Testis (tissue), 3 donors: ENCODE results near the gene GANC. TPM values are rescaled to one million over a fixed set of nuclear protein-coding genes. Genes with fewer than 3 reads are reported as not detected.

ENCODE experiments used
- DNase-seq: peaks from one replicate; pipeline ENCODE4 v3.0.0-alpha.2; 2019
- H3K27ac ChIP-seq, 2 donors: fragments of 200-600 bp; sonication (generic); one replicate each; pipeline ENCODE4 v1.5.1; 2019
- H3K27me3 ChIP-seq: fragments of 200-600 bp; sonication (generic); one replicate; pipeline ENCODE4 v1.5.1; 2019
- H3K36me3 ChIP-seq: fragments of 200-600 bp; sonication (generic); one replicate; pipeline ENCODE4 v1.5.1; 2017; ENCODE audit warnings: low read depth; ENCODE audit errors: missing control alignments
- H3K4me1 ChIP-seq: fragments of 200-600 bp; sonication (generic); one replicate; pipeline ENCODE4 v1.5.1; 2019
- H3K4me3 ChIP-seq, 2 donors: fragments of 200-600 bp; sonication (generic); one replicate each; pipeline ENCODE4 v1.5.1; 2017 to 2019
- H3K9me3 ChIP-seq: fragments of 200-600 bp; sonication (generic); one replicate; pipeline ENCODE4 v1.5.1; 2017
- POLR2A ChIP-seq: fragments of 450-650 bp; IDR thresholded peaks from one replicate; pipeline ENCODE4 v1.6.1; 2017; ENCODE audit warnings: antibody characterized with exemption, mild to moderate bottlenecking, moderate library complexity
- WGBS, 2 donors: methylation state at CpG; one replicate each; pipeline ENCODE4 v1.1.5; 2018; 5-methylcytosine and 5-hydroxymethylcytosine counted together
- intact Hi-C: fragments of 100-400 bp; cut with DNase I; formaldehyde crosslinking; loops from one replicate; pipeline ENCODE4 v1.15.1; 2023; ENCODE audit warnings: low total_unique reads
- polyA plus RNA-seq: library from polyadenylated mRNA; stranded (reverse); fragments of 350-450 nt; fragmentation: Illumina TruSeq; extraction: RNeasy Lipid Tissue Mini Kit (QIAGEN cat#74804); gene quantifications from one replicate; pipeline ENCODE4 v1.2.3, GENCODE V29; 2014; ENCODE audit warnings: low read depth, low replicate concordance; ENCODE audit not compliant: insufficient read depth
- total RNA-seq, 2 donors: library from RNA; depleted of rRNA; stranded (reverse); fragments of >200 nt; gene quantifications; one replicate each; pipeline ENCODE4 v1.2.3, GENCODE V29; 2016
- TF ChIP-seq, protein P1 (sequence below), 3 experiments: fragments of 450-650 bp in 2 of 3; fragments of 200-600 bp in 1 of 3; sonication (generic) in 1 of 3; IDR thresholded peaks; one replicate each; pipeline ENCODE4 v1.5.1; 2016 to 2019; ENCODE audit warnings: antibody characterized with exemption in 3 of 3, mild to moderate bottlenecking in 2 of 3, moderate library complexity in 1 of 3

GANC gene
- total and polyA plus RNA-seq, 3 donors from 2014 or later = 37.6 to 63.4 (median 54.8) TPM

GRCh38 chr15:42402455-42403205, 129.6 kb downstream of the GANC start:
- Histone ChIP-seq H3K4me1 (no peaks in the 10 kb centered on the region), H3K27me3 (no peaks in the 10 kb centered on the region), H3K9me3 (no peaks in the 10 kb centered on the region), H3K36me3 (no peaks in the 10 kb centered on the region), H3K4me3 (no peak overlapping the region), H3K27ac (no peak overlapping the region)
- 88 to 92% methylated on average over 11 to 15 of the region's 15 CpGs for WGBS, 2 donors
- DNase-seq = no peak
- intact Hi-C loops = no loop called here
- TF ChIP-seq, protein P1, sequence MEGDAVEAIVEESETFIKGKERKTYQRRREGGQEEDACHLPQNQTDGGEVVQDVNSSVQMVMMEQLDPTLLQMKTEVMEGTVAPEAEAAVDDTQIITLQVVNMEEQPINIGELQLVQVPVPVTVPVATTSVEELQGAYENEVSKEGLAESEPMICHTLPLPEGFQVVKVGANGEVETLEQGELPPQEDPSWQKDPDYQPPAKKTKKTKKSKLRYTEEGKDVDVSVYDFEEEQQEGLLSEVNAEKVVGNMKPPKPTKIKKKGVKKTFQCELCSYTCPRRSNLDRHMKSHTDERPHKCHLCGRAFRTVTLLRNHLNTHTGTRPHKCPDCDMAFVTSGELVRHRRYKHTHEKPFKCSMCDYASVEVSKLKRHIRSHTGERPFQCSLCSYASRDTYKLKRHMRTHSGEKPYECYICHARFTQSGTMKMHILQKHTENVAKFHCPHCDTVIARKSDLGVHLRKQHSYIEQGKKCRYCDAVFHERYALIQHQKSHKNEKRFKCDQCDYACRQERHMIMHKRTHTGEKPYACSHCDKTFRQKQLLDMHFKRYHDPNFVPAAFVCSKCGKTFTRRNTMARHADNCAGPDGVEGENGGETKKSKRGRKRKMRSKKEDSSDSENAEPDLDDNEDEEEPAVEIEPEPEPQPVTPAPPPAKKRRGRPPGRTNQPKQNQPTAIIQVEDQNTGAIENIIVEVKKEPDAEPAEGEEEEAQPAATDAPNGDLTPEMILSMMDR (IDR thresholded peaks at IDR 0.05) = no peak

- Histone ChIP-seq H3K4me3 (no peak overlapping the region), H3K9me3 (no peaks in the 10 kb centered on the region), H3K4me1 (no peaks in the 10 kb centered on the region), H3K27me3 (no peaks in the 10 kb centered on the region), H3K27ac (no peak overlapping the region), H3K36me3 (no peaks in the 10 kb centered on the region)
- WGBS, 2 donors = 87 to 93% methylated on average over 7 of the region's 7 CpGs
- TF ChIP-seq POLR2A = no peak
- TF ChIP-seq, protein P1 (IDR thresholded peaks at IDR 0.05) = no peak
- no peak for DNase-seq
- intact Hi-C loops = no loop called here
Observed at GRCh38 chr15:42403389-42403788, 130.4 kb downstream of the GANC start.

DNA sequence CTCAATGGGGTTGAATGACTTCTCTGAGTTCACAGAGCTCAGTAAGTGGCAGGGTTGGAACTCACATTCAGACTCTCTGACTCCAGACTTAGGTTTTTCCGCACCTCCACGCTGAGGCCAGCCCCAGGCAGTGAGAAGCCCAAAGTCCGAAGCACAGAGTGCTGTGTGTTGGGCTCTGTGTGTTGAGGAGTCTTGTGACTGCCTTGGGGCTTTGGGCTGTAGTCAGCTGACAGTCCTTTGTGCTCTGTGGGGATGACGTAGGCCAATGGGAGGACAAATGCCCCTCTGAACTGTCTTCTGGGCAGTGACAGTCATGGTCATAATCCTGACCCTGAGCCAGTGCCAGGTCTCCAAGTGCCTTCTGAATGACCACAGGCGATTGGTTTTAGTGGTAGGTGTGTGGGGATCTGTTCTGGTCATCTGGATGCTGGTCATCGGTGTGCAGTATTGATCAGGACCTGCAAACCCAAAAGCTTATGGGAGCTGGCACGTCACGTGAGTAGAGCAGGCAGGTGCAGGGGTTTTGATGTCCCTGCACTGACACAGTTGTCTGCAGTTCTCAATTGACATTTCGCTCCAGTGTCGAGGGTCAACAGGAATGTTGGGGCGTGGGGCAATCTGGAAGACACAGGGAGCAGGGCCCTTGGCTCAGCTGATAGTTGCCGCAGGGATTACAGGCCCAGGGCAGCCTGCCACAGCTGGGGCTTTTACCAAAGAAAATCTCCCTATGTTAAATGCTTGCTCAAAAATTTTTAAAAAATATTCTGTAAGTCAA, 131.6 kb downstream of the GANC start:
- intact Hi-C loops = no loop called here
- no peak for TF ChIP-seq POLR2A
- TF ChIP-seq, protein P1 (IDR thresholded peaks at IDR 0.05) = no peak
- H3K4me1 ChIP-seq = no peaks in the 10 kb centered on the region

GRCh38 chr15:42405863-42406482, 133.0 kb downstream of the GANC start:
- no peak for TF ChIP-seq POLR2A
- TF ChIP-seq, protein P1 (IDR thresholded peaks at IDR 0.05) = no peak
- H3K4me1 ChIP-seq = no peaks in the 10 kb centered on the region
- no peaks in the 10 kb centered on the region for H3K27me3 ChIP-seq
- H3K4me3 ChIP-seq = no peak overlapping the region
- no peak overlapping the region for H3K27ac ChIP-seq
- no peaks in the 10 kb centered on the region for H3K36me3 ChIP-seq
- WGBS, 2 donors = 53 to 61% methylated on average over 6 of the region's 6 CpGs
- no peaks in the 10 kb centered on the region for H3K9me3 ChIP-seq
- DNase-seq = no peak
- intact Hi-C loops = no loop called here

More for the DNA sequence above, 131.6 kb downstream of the GANC start:
- H3K27ac ChIP-seq = no peak overlapping the region
- H3K36me3 ChIP-seq = no peaks in the 10 kb centered on the region
- no peak overlapping the region for H3K4me3 ChIP-seq
- 85 to 91% methylated on average over 12 of the region's 12 CpGs for WGBS, 2 donors
- no peaks in the 10 kb centered on the region for H3K27me3 ChIP-seq
- DNase-seq = no peak
- no peaks in the 10 kb centered on the region for H3K9me3 ChIP-seq

Other genes with a start within 250 kb of the GANC start
- gene PLA2G4D, start 178.6 kb upstream of the GANC start, total RNA-seq = under 1 TPM; 0.16 to 0.43 TPM
- gene PLA2G4D, start 178.6 kb upstream of the GANC start, polyA plus RNA-seq = 0.11 TPM
- gene PLA2G4F, start 116.6 kb upstream of the GANC start, total RNA-seq = under 1 TPM; 0.12 to 0.31 TPM
- gene PLA2G4F, start 116.6 kb upstream of the GANC start, polyA plus RNA-seq = 0.15 TPM
- 100 to 1,000 TPM; 120 to 135 TPM for gene VPS39, start 64.9 kb upstream of the GANC start, total RNA-seq
- 71.8 TPM for gene VPS39, start 64.9 kb upstream of the GANC start, polyA plus RNA-seq
- 10 to 100 TPM; 79.5 to 92.9 TPM for gene TMEM87A, start 232 bp downstream of the GANC start, total RNA-seq
- gene TMEM87A, start 232 bp downstream of the GANC start, polyA plus RNA-seq = 64.2 TPM
- gene CAPN3, start 86.3 kb downstream of the GANC start, total RNA-seq = 10 to 100 TPM; 33.6 to 60.4 TPM
- gene CAPN3, start 86.3 kb downstream of the GANC start, polyA plus RNA-seq = 53.0 TPM
- 10 to 100 TPM; 84.4 to 95.4 TPM for gene ZNF106, start 217.9 kb downstream of the GANC start, total RNA-seq
- gene ZNF106, start 217.9 kb downstream of the GANC start, polyA plus RNA-seq = 51.4 TPM
- 100 to 1,000 TPM in 1 of 2 donors, 10 to 100 TPM in 1; 99.4 to 101 TPM for gene SNAP23, start 222.4 kb downstream of the GANC start, total RNA-seq
- gene SNAP23, start 222.4 kb downstream of the GANC start, polyA plus RNA-seq = 114 TPM